ENCODE measurements around the gene TSSK2.

GRCh38 chr22:19179497-19180048 is 48.5 kb downstream of the TSSK2 start:
- TF ChIP-seq EZH2 (IDR thresholded peaks at IDR 0.05; ENCODE audit: insufficient read depth, low read length) (no peak), CTCF (IDR thresholded peaks at IDR 0.05; ENCODE audit: insufficient read depth, low read depth, low read length) (peak; percentile 60)

All from astrocyte (in vitro differentiated cells and primary cell).